NCI-H2196 (cell line): ENCODE results near the gene SDK2.
"Not testable (repeated sequence)": the region's sequence is repeated elsewhere in the genome, so short reads cannot be mapped to it uniquely, and the experiment has no call there.

Experiments
- DNase-seq: peaks from one replicate; lab custom pipeline; 2025; ENCODE audit not compliant: unreplicated experiment; lab: John Stamatoyannopoulos, UW

SDK2 gene

DNA sequence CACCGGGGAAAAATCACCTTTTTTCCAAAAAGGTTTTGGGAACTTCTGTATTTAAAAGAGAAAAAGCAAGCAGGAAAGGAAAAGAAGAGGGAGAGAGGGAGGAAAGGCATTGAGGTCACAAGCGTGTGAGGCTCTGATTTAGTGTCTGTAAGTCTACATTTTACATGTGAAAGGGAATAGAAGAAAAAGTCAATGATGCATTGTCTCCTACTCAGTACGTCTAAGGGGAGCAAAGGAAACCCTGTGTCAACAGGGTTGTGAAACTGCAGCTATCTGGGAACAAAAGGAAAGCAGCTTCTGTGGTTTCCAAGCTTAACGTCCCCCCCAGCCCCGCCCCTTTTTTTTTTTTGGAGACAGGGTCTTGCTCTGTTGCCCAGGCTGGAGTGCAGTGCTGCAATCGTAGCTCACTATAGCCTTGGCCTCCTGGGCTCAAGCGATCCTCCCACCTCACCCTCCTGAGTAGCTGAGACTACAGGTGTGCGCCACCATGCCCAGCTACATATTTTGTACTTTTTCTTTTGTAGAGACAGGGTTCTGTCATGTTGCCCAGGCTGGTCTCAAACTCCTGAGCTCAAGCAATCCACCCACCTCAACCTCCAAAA is 330.6 kb downstream of the SDK2 start:
- DNase-seq, result no peak

DNA sequence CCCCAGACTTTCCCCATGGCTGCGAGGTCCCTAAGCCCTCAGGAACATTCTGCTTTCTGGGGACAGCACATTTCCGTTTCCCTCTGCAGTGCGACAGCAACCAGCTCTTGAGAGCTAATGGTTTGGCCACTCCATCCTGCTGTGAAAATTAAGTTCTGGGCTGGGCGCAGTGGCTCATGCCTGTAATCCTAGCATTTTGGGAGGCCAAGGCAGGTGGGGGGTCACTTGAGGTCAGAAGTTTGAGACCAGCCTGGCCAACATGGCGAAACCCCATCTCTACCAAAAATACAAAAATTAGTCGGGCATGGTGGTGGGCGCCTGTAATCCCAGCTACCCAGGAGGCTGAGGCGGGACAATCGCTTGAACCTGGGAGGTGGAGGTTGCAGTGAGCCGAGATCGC is 331.4 kb downstream of the SDK2 start:
- not testable (repeated sequence) for DNase-seq

GRCh38 chr17:73311781-73312641 is 332.2 kb downstream of the SDK2 start, which contains the start of gene CDC42EP4:
Gene CDC42EP4, minus strand, starts transcription at chr17:73312001. Its CDS starts 25,501 bp downstream, at chr17:73286500.
- peak; percentile 93 for DNase-seq

GRCh38 chr17:73311428-73311780 is 332.8 kb downstream of the SDK2 start:
- DNase-seq, result no peak

GRCh38 chr17:73309727-73310596 is 334.3 kb downstream of the SDK2 start:
- DNase-seq, result no peak

DNA sequence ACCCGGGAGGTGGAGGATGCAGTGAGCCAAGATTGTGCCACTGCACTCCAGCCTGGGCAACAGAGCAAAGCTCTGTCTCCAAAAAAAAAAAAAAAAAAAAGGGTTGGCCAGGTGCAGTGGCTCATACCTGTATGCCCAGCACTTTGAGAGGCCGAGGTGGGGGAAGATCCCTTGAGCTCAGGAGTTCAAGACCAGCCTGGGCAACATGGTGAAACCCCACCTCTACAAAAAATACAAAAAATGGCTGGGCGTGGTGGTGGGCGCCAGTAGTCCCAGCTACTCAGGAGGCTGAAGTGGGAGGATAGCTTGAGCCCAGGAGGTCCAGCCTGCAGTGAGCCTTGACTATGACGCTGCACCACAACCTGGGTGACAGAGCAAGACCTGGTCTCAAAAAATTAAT is 335.3 kb downstream of the SDK2 start:
- DNase-seq, result not testable (repeated sequence)

GRCh38 chr17:73308017-73308823 is 336.0 kb downstream of the SDK2 start:
- peak; percentile 85 for DNase-seq

DNA sequence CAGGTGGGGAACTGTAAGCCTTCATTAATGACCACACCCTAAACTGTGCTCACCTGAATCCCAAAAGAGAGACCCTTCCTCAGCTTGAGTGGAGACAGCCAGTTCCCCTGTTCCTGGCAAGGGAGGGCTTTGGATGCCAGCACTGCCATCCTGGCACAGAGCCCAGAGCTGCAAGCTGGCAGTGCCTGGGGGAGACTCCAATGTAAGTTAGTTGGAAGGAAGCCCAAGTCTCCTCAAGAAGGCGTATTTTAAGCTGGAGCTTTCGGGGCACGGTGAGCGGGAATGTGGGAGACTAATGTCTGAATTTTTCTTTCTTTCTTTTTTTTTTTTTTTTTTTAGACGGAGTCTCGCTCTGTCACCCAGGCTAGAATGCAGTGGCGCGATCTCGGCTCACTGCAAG is 337.1 kb downstream of the SDK2 start:
- peak; percentile 57 for DNase-seq

- DNase-seq, result no peak
Observed at GRCh38 chr17:73305845-73306836, 338.1 kb downstream of the SDK2 start.

GRCh38 chr17:73304971-73305812 is 339.1 kb downstream of the SDK2 start:
- peak; percentile 57 for DNase-seq

GRCh38 chr17:73304438-73304837 is 339.8 kb downstream of the SDK2 start:
- DNase-seq, result no peak

DNA sequence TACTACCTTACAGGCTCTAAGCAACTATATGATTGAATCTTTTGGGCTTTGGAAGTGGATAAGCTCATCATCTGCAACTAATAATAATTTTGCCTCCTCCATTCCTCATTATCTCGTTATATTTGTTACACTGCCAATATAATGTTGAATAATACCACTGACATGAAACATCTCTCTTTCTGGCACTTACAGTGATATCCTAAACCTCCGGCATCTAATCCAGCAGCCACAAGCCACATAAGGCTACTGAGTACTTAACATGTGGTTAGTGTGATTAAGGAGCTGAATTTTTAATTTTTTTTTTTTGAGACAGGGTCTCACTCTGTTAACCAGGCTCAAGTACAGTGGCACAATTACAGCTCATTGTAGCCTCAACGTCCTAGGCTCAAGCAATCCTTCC is 342.1 kb downstream of the SDK2 start:
- no peak for DNase-seq

GRCh38 chr17:73301369-73301768 is 342.9 kb downstream of the SDK2 start:
- DNase-seq, result no peak

- DNase-seq, result no peak
Observed at GRCh38 chr17:73300392-73300791, 343.9 kb downstream of the SDK2 start.

DNA sequence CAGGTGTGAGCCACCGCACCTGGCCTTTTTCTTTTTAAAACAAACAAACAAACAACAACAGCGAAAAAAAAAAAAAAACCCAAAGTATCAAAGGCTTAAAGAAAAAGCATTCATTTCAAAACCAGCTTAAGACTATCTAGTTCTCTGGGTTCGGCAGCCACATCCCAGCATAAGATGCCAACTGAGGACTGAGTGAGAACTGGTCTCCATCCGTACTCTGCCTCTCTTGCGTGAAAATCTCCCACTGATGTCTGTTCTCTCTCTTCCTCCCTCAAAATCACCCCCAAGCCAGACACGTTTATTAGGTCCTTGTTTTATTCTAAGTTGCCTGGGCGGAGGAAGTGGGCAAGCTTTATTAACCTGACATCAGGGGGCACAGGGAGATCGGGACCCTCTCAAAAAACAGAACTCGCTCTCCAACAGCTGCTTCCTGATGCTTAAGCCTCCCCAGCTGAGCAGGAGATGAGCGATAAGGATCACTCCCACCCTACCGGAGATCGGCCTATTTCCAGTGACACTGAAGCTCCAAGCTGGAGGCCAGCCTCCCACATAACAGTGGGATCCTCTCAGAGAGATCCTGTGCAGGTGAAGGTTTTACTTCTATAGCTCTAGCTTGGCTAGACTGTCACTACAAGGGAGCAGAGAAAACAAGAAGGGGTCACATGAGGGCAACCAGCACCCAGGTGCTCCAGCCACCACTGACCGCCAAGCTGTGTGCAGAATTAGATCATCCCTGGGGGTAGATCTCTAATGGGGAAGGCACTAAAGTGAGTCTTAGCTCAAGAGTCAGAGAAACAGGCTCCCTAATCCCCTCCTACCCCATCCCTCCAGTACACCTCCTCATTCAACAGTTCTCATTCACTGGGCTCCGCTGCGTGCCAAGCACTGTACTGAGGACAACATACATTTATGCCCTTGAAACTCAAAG is 346.0 kb downstream of the SDK2 start:
- no peak for DNase-seq

DNA sequence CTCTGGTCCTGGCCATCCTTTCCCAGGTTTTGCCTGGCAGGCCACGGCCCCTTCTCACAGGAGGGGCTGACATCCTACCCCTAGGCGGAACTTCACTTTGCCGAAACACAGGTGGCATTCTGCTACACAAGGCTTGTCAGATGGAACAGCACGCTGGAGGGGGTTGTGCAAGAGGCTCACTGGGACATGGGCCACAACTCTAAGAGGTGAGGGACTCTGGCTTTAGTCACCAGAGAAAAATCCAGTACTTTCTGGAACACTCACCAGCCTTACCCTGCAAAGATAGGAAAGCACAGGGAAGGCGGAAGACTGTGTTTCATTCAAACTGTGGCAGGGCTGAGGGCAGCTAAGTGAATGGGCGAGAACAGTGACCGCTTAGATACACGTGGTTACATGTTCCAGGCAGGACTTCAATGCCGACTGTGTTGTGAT is 350.7 kb downstream of the SDK2 start:
- no peak for DNase-seq

GRCh38 chr17:73293031-73293430 is 351.2 kb downstream of the SDK2 start:
- DNase-seq, result no peak
